DOHH2 (cell line): ENCODE results near the gene DOLK.

Experiments used
- CTCF ChIP-seq: fragments of 200-600 bp; sonication (generic); IDR thresholded peaks from one replicate; pipeline ENCODE4 v1.5.1; 2014; ENCODE audit warnings: antibody characterized with exemption, mild to moderate bottlenecking, low read depth, low read length; ENCODE audit not compliant: poor library complexity, severe bottlenecking
- EZH2phosphoT487 ChIP-seq: fragments of 200-600 bp; sonication (generic); IDR thresholded peaks from 2 replicates; pipeline ENCODE4 v1.6.1; 2017; ENCODE audit warnings: borderline replicate concordance, mild to moderate bottlenecking, antibody characterized with exemption, low read length, moderate library complexity, mixed read lengths

- TF ChIP-seq EZH2phosphoT487 (no peak), CTCF (no peak)
Observed at GRCh38 chr9:128916745-128917144, 30.7 kb downstream of the DOLK start.
